Measurements from ENCODE around the gene OGT. TPM values are rescaled to one million over a fixed set of nuclear protein-coding genes. Genes with fewer than 3 reads are reported as not detected.
A peak's percentile ranks its signal among the peaks of the same experiment; 100 is the strongest.

Gene OGT
- total and polyA plus RNA-seq, 10 of the 15 experiments (the other 5 are each of a cell fraction or from before 2014, with no cell fraction given) = 38.2 to 671 (median 107) TPM

DNA sequence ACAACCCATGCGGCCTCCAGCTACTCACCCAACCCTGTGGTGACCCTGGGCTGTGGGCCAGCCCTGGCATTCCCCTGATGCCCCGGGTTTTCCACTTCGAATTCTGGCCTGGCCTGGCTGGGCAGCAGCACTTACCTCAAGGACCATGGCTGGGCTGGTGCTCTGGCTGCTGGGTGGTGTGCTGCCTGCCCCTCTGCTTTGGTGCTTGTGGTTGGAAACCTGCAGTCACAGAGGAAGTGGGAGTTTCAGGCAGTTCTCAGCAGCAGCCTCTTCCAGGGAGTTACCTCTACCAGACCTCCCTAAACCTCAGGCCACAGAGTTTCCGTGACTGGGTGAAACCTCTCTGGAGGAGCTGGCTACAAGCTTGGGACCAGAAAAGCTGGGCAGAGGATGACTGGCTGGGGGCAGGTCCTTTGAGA lies 85.4 kb downstream of the OGT start, which contains the start of gene CXCR3 (continued):
- TF ChIP-seq PRDM15 (CRISPR knock-in tag; IDR thresholded peaks at IDR 0.05) = no peak
- TF ChIP-seq FOXM1 (IDR thresholded peaks at IDR 0.05; ENCODE audit: low read depth, low read length) = no peak
- TF ChIP-seq REST (IDR thresholded peaks at IDR 0.05; ENCODE audit: low read depth, low read length) = no peak
- TF ChIP-seq ZNF622 (IDR thresholded peaks at IDR 0.05) = no peak
- no peak for TF ChIP-seq POLR2AphosphoS2 (IDR thresholded peaks at IDR 0.05; ENCODE audit: low read depth, low read length)
- TF ChIP-seq CHD1 (IDR thresholded peaks at IDR 0.05; ENCODE audit: low read depth, low read length) = no peak
- TF ChIP-seq RFX5 (IDR thresholded peaks at IDR 0.05; ENCODE audit: low read depth, low read length) = no peak
- no peak; the same call in 1 of the 2 replicates for TF ChIP-seq SMARCA5 (IDR thresholded peaks at IDR 0.05)
- TF ChIP-seq SREBF2 (IDR thresholded peaks at IDR 0.05; ENCODE audit: low read length) = no peak
- TF ChIP-seq TCF3 (IDR thresholded peaks at IDR 0.05; ENCODE audit: borderline replicate concordance, insufficient read depth, low read depth, low read length) = peak; percentile 74; the same call in 1 of the 2 replicates
- TF ChIP-seq, protein P1, sequence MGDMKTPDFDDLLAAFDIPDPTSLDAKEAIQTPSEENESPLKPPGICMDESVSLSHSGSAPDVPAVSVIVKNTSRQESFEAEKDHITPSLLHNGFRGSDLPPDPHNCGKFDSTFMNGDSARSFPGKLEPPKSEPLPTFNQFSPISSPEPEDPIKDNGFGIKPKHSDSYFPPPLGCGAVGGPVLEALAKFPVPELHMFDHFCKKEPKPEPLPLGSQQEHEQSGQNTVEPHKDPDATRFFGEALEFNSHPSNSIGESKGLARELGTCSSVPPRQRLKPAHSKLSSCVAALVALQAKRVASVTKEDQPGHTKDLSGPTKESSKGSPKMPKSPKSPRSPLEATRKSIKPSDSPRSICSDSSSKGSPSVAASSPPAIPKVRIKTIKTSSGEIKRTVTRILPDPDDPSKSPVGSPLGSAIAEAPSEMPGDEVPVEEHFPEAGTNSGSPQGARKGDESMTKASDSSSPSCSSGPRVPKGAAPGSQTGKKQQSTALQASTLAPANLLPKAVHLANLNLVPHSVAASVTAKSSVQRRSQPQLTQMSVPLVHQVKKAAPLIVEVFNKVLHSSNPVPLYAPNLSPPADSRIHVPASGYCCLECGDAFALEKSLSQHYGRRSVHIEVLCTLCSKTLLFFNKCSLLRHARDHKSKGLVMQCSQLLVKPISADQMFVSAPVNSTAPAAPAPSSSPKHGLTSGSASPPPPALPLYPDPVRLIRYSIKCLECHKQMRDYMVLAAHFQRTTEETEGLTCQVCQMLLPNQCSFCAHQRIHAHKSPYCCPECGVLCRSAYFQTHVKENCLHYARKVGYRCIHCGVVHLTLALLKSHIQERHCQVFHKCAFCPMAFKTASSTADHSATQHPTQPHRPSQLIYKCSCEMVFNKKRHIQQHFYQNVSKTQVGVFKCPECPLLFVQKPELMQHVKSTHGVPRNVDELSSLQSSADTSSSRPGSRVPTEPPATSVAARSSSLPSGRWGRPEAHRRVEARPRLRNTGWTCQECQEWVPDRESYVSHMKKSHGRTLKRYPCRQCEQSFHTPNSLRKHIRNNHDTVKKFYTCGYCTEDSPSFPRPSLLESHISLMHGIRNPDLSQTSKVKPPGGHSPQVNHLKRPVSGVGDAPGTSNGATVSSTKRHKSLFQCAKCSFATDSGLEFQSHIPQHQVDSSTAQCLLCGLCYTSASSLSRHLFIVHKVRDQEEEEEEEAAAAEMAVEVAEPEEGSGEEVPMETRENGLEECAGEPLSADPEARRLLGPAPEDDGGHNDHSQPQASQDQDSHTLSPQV (IDR thresholded peaks at IDR 0.05) = no peak
- peak; percentile 93 for TF ChIP-seq DPF2 (IDR thresholded peaks at IDR 0.05)
- no peak for TF ChIP-seq SIX5 (IDR thresholded peaks at IDR 0.05; ENCODE audit: low read depth, low read length, severe bottlenecking)
- TF ChIP-seq BMI1 (IDR thresholded peaks at IDR 0.05; ENCODE audit: borderline replicate concordance) = peak; percentile 32; the same call in 1 of the 2 replicates
- peak; percentile 55; the same call in 1 of the 2 replicates for TF ChIP-seq TBL1XR1 (IDR thresholded peaks at IDR 0.05; ENCODE audit: low read depth, low read length)
- TF ChIP-seq EED (IDR thresholded peaks at IDR 0.05; ENCODE audit: low read depth) = peak; percentile 100
- no peak for TF ChIP-seq WRNIP1 (IDR thresholded peaks at IDR 0.05; ENCODE audit: borderline replicate concordance, low read depth, low read length)
- TF ChIP-seq, protein P2, sequence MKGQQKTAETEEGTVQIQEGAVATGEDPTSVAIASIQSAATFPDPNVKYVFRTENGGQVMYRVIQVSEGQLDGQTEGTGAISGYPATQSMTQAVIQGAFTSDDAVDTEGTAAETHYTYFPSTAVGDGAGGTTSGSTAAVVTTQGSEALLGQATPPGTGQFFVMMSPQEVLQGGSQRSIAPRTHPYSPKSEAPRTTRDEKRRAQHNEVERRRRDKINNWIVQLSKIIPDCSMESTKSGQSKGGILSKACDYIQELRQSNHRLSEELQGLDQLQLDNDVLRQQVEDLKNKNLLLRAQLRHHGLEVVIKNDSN (IDR thresholded peaks at IDR 0.05; ENCODE audit: borderline replicate concordance, extremely low read length, insufficient read depth, low read depth, low read length) = no peak
- TF ChIP-seq BHLHE40 (IDR thresholded peaks at IDR 0.05; ENCODE audit: borderline replicate concordance in 1 of 2, low read depth in 2 of 2, low read length in 1 of 2) = peak; percentile 84 to 90

Measured in GM12878 (cell line).